Right hindlimb (tissue), 1 donor: ENCODE measurements around the gene FBN2.
"Not testable (repeated sequence)": the region's sequence is repeated elsewhere in the genome, so short reads cannot be mapped to it uniquely, and the experiment has no call there.

ENCODE experiments used
- DNase-seq: peaks from one replicate; pipeline ENCODE4 v3.0.0-alpha.2; 2018

Gene FBN2

GRCh38 chr5:128532776-128533175, 5.3 kb downstream of the FBN2 start:
- DNase-seq = no peak

DNA sequence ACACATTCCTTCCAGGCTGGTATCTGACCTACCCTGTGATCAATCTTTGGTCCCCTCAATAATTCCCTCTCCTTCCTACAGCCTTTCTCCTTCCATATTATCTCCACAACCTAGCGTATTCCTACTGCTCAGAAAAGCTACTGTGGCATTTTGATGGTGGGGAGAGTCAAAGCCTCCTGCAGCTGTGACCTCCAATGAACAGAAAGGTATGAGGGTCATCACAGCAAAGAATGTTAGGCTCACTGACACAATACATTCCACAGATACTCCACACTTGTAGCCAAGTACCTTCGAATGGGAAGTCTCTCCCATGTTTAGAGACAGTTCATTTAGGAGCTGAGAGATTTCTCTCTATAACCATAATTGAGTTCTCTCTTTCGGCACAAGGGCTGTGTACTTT, 5.9 kb downstream of the FBN2 start:
- no peak for DNase-seq

GRCh38 chr5:128528637-128529255, 9.3 kb downstream of the FBN2 start:
- no peak for DNase-seq

- no peak for DNase-seq
These were observed 9.9 kb downstream of the FBN2 start for GRCh38 chr5:128528126-128528525.

DNA sequence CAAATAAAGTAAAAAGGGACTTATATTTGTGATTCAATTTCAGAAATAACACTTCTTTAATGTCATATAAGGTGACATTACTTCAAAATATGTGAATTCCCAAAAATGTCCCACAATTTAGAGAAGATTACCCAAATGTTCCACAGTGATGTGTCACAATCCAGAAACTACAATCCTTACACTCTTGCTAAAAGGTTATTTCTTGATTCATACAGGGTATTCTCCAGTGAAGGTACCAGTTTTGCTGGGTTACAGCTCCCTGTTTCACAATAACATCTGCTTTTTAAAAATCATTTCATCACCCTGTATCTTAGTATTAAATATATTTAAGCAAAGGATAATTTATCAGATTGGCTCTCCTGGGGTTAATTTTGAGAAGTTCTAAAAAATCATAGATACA, 11.0 kb downstream of the FBN2 start:
- no peak for DNase-seq

GRCh38 chr5:128522336-128522735, 15.7 kb downstream of the FBN2 start:
- DNase-seq = no peak

DNA sequence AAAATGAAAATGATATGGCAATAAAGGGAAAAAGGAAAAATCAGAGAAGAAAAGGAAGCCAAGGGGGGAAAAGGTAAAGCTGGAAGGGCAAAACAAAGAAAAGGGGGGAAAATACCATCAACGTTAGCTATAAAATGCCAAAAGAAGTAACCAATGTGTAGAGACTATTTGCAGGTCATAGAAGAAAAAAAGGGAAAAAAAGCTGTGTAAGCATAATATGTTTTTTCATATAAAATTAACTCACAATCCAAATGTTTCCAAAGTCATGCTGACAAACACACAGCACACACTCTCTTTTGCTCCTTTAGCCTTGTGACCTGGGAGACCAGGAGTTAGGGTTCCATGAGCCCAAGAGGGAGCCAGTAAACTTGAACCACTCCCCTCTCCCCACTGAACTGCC, 18.2 kb downstream of the FBN2 start:
- no peak for DNase-seq

- no peak for DNase-seq
These were observed 21.1 kb downstream of the FBN2 start for GRCh38 chr5:128516978-128517377.

DNA sequence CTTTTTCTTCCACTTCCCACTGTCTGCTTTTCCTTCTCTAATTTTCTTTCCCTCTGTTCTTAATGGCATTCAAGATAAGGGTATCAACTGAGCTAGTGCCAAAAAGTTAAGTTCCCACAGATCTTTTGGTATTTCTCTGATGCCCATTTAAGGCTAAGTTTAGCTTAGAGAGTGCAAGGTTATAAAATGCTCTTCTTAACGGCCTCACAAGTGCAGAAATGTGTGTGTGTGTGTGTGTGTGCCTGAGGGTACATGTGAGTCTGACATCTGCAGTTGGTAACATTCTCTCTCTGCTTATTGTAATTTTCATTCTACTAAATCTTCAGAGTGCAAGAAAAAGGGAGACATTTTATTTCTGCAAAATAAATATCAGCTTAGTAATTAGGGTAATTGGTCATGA, 24.2 kb downstream of the FBN2 start:
- DNase-seq = no peak

DNA sequence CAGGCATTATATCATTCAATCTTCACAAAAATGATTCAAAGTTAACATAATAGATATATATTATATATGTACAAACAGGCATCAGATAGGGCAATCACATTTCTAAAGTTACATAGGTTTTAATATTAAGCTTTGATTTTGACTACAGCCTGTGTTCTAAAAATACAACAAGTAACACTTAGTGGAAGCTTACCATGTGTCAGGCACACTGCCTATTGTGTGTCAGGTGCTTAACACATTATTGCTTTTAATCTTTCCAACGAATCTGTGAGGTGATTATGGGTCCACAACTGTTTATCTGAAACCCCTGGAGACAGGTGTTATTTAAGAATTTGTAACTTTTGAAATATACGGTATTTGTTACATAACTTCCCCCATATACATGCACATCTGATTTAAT, 25.2 kb downstream of the FBN2 start:
- DNase-seq = no peak

- DNase-seq = no peak
These were observed 31.4 kb downstream of the FBN2 start for GRCh38 chr5:128506643-128507042.

- DNase-seq = not testable (repeated sequence)
These were observed 34.3 kb downstream of the FBN2 start for GRCh38 chr5:128503727-128504126.

DNA sequence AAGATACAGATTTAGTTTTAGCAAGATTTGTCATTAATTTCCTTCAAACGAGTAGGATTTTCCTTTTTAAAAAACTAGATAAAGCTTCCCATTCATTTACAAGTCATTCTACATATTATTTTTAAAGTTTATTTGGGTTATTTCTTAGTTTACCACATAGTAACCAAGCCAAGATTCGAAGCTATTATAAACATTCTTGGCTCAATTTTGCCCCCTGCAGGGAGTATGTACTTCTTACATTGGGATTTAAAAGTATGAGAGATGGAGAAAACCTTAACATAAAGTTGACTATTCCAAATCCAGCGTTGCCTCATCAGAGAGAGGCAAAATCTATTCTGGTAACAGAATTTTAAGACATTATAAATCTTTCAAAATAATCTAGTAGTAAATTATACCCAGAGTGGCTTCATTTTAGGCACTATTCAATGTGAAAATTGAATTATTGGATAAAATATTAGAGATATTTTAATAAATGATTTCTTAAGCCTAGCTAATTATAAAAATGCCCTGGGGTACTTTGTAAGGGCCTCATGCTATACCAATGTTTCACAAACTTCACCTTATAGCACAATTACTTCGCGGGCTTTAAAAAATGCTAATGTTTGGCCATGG, 39.1 kb downstream of the FBN2 start:
- DNase-seq = no peak

GRCh38 chr5:128494516-128494915, 43.5 kb downstream of the FBN2 start:
- DNase-seq = no peak

DNA sequence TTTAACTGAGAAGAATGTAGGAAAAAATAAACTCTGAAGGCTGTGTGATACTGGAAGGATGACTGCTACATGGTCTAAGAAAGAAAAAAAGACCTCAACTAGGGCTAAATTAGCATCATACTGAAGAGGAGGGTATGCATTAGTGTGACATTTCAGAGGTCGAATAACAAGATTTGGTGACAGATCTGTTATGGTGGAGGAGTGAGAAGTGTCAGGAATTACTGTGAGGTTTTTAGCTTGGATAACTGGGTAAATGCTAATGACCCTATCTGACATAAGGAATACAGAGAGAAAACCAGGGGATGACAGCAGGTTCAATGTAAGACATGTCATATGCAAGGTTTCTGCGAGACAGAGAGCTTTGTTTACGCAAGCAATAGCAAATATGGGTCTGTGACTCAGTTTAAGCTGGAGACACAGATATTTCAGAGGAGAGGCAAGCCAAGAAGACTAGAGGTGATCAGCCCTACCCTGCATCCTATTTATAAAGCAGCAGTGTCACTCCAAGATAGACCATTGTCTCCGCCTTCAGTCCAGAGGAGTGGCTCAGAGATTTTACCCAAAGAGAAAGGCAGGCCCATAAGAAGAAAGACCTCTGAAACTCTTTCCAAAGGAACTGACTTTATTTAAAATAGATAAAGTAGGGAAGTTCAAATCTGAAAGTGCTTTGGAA, 44.3 kb downstream of the FBN2 start:
- no peak for DNase-seq

DNA sequence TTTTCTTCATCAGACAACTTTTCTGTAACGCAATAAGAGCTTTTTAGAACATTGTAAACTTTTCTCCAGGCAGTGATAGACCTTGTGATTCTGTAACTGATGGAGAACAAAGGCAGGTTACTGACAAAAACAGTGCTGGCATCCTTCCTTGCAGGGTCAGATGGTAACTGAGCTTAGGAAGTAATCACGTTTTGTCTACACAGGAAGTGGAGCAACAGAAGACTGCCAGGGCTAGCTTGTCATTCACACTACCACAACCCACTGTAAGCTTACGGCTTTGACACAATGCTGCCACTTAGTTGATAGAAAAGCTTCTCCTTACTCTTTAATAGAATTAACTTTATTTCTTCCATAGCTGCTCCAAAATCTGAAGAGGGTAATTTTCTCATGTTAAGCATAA, 46.8 kb downstream of the FBN2 start:
- no peak for DNase-seq

- no peak for DNase-seq
These were observed 47.3 kb downstream of the FBN2 start for GRCh38 chr5:128490761-128491160.

GRCh38 chr5:128487041-128487440, 51.0 kb downstream of the FBN2 start:
- DNase-seq = no peak

DNA sequence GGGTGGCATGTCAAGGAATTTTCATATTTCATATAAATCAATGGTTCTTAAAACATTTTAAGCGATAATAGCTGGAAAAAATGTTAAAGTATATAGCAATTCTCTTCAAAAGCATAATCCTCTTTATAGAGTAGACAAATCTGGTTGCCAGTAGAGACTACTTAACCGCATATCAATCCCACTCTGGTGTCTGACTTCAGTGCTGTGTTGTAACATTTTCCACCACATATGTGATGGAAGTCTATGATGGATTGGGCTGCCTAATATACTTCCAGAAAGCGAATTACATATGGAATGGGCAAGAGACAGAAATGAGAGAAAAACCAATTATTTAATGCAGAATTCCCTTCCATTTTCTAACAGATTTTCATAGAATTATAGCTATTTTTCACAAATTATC, 54.3 kb downstream of the FBN2 start:
- no peak for DNase-seq

DNA sequence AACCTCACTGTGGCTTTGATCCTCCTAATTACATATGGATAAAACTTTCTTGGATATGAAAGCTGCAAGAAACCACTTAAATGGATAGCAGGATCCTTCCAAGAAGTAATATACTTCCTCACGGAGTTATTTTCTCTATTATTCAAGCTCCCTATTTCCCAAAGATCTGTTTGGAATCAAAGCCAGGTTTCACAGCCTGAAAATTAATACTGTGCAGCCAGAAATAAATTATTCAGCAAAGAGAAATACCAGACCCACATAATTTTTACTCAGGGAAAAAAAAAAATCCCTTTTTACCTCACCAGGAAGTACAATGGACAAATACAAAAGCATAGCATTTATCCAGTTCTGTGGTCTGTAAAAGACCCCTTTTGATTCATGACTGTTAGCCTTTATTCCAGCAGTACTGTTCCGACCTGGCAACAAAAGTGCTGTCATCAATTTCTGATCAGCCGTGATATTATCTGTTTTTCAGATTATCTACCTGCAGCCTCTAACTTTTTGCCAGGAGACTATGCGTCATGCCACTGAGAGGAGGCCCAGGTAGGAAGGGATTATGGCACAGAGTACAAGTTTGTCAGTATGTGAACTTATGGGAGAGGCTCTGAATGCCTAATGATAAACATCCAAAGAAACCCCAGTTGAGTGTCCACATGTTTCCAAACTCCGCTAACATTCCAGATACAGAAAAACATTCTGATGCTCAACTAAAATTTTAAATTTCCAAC, 57.0 kb downstream of the FBN2 start:
- peak; percentile 72 for DNase-seq

DNA sequence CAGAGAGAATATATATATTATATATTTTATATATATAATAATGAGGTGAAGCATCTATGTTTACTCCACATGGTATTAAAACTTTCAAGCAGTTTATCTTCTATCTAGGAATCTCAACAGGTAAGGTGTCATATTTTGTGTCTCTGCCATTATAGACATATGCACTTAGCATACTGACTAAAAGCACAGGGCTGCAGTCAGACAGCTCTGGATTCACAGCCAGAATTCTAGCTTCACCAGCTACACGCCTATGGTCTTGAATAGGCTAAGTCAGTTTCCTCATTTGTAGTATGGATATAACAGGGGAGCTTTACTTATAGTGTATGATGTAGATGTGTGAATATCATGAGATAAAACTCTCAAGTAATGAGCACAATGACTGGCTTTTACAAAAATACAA, 57.9 kb downstream of the FBN2 start:
- no peak for DNase-seq

- no peak for DNase-seq
These were observed 59.4 kb downstream of the FBN2 start for GRCh38 chr5:128478386-128479368.

DNA sequence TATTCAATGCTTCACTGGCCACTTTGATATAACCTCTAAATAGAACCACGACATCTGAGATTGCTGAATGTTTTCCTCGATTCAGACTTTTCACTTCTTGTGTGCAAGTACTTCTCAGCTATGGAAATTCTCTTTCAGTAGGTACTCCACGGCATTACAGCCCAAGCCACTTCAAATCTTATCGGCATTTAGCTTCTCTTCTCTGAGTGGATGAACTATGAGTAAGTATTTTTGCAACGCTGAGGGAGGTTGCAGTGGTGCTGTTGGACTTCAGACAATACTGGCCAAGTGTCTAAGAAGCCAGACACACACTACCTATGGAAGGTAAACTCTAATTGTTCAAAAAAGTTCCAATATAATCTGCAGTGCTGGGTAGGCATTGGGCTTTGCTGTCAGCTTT, 60.1 kb downstream of the FBN2 start:
- no peak for DNase-seq
